Testis (tissue), 2 donors: ENCODE measurements around the gene PAX1.

Experiments used
- CTCF ChIP-seq, 3 experiments: fragments of 450-650 bp in 2 of 3; fragments of 200-600 bp in 1 of 3; sonication (generic) in 1 of 3; IDR thresholded peaks; one replicate each; pipeline ENCODE4 v1.5.1; 2016 to 2019; ENCODE audit warnings: antibody characterized with exemption in 3 of 3, mild to moderate bottlenecking in 2 of 3, moderate library complexity in 1 of 3
- POLR2A ChIP-seq: fragments of 450-650 bp; IDR thresholded peaks from one replicate; pipeline ENCODE4 v1.6.1; 2017; ENCODE audit warnings: antibody characterized with exemption, mild to moderate bottlenecking, moderate library complexity

GRCh38 chr20:21663465-21663864 lies 42.0 kb upstream of the PAX1 start:
- TF ChIP-seq CTCF (IDR thresholded peaks at IDR 0.05), result no peak
- no peak for TF ChIP-seq POLR2A
